Measurements from ENCODE around the gene OPRD1. TPM values are rescaled to one million over a fixed set of nuclear protein-coding genes. Genes with fewer than 3 reads are reported as not detected.
"Not testable (repeated sequence)": the region's sequence is repeated elsewhere in the genome, so short reads cannot be mapped to it uniquely, and the experiment has no call there.

Gene OPRD1
- total RNA-seq, 1 donor from 2014 or later: 1.2 TPM

GRCh38 chr1:28792644-28793121, 19.3 kb upstream of the OPRD1 start:
- H3K36me3 Mint-ChIP-seq (ENCODE audit: unreplicated experiment): no peaks in the 10 kb centered on the region
- peaks cover 4% of the 10 kb centered on the region for H3K27me3 Mint-ChIP-seq (ENCODE audit: unreplicated experiment)
- peak; percentile 57 for TF ChIP-seq CTCF (IDR thresholded peaks at IDR 0.05; ENCODE audit: partially characterized antibody, unreplicated experiment)
- H3K4me1 Mint-ChIP-seq (ENCODE audit: low read depth, unreplicated experiment): peaks cover 8% of the 10 kb centered on the region
- DNase-seq: no peak
- H3K9me3 Mint-ChIP-seq (ENCODE audit: unreplicated experiment): no peaks in the 10 kb centered on the region
- no peak overlapping the region for H3K27ac Mint-ChIP-seq (ENCODE audit: unreplicated experiment)
- no peak overlapping the region for H3K4me3 Mint-ChIP-seq (ENCODE audit: unreplicated experiment)

GRCh38 chr1:28794582-28794981, 17.4 kb upstream of the OPRD1 start:
- peaks cover 12% of the 10 kb centered on the region for H3K4me1 Mint-ChIP-seq (ENCODE audit: low read depth, unreplicated experiment)
- not testable (repeated sequence) for H3K27ac Mint-ChIP-seq (ENCODE audit: unreplicated experiment); H3K36me3 Mint-ChIP-seq (ENCODE audit: unreplicated experiment); H3K27me3 Mint-ChIP-seq (ENCODE audit: unreplicated experiment); DNase-seq; H3K4me3 Mint-ChIP-seq (ENCODE audit: unreplicated experiment); H3K9me3 Mint-ChIP-seq (ENCODE audit: unreplicated experiment)

- H3K27ac Mint-ChIP-seq (ENCODE audit: unreplicated experiment): no peak overlapping the region
- no peaks in the 10 kb centered on the region for H3K36me3 Mint-ChIP-seq (ENCODE audit: unreplicated experiment)
- H3K4me3 Mint-ChIP-seq (ENCODE audit: unreplicated experiment): no peak overlapping the region
- TF ChIP-seq CTCF (IDR thresholded peaks at IDR 0.05; ENCODE audit: partially characterized antibody, unreplicated experiment): no peak
- no peaks in the 10 kb centered on the region for H3K27me3 Mint-ChIP-seq (ENCODE audit: unreplicated experiment)
- no peak for DNase-seq
- peaks cover 12% of the 10 kb centered on the region for H3K4me1 Mint-ChIP-seq (ENCODE audit: low read depth, unreplicated experiment)
- no peaks in the 10 kb centered on the region for H3K9me3 Mint-ChIP-seq (ENCODE audit: unreplicated experiment)
Measured at GRCh38 chr1:28796352-28797211, 15.4 kb upstream of the OPRD1 start.

GRCh38 chr1:28800324-28800723, 11.6 kb upstream of the OPRD1 start:
- no peak for DNase-seq
- no peak for TF ChIP-seq CTCF (IDR thresholded peaks at IDR 0.05; ENCODE audit: partially characterized antibody, unreplicated experiment)
- H3K36me3 Mint-ChIP-seq (ENCODE audit: unreplicated experiment): no peaks in the 10 kb centered on the region
- no peak overlapping the region for H3K27ac Mint-ChIP-seq (ENCODE audit: unreplicated experiment)
- peaks cover 3% of the 10 kb centered on the region for H3K27me3 Mint-ChIP-seq (ENCODE audit: unreplicated experiment)
- H3K9me3 Mint-ChIP-seq (ENCODE audit: unreplicated experiment): peaks cover 2% of the 10 kb centered on the region
- H3K4me3 Mint-ChIP-seq (ENCODE audit: unreplicated experiment): no peak overlapping the region
- peaks cover 5% of the 10 kb centered on the region for H3K4me1 Mint-ChIP-seq (ENCODE audit: low read depth, unreplicated experiment)

- Mint-ChIP-seq H3K4me1 (ENCODE audit: low read depth, unreplicated experiment) (peaks cover 5% of the 10 kb centered on the region), H3K36me3 (ENCODE audit: unreplicated experiment) (no peaks in the 10 kb centered on the region), H3K4me3 (ENCODE audit: unreplicated experiment) (no peak overlapping the region)
Measured at GRCh38 chr1:28801461-28801860, 10.5 kb upstream of the OPRD1 start.

More at GRCh38 chr1:28801461-28801860, 10.5 kb upstream of the OPRD1 start:
- Mint-ChIP-seq H3K27me3 (ENCODE audit: unreplicated experiment) (peaks cover 5% of the 10 kb centered on the region), H3K9me3 (ENCODE audit: unreplicated experiment) (peaks cover 2% of the 10 kb centered on the region), H3K27ac (ENCODE audit: unreplicated experiment) (no peak overlapping the region)
- no peak for TF ChIP-seq CTCF (IDR thresholded peaks at IDR 0.05; ENCODE audit: partially characterized antibody, unreplicated experiment)
- DNase-seq: no peak
